ENCODE results near the gene CACNA2D3. TPM values are rescaled to one million over a fixed set of nuclear protein-coding genes. Genes with fewer than 3 reads are reported as not detected.

Gene CACNA2D3
- polyA plus RNA-seq, 1 donor from 2014 or later = 26.2 TPM

DNA sequence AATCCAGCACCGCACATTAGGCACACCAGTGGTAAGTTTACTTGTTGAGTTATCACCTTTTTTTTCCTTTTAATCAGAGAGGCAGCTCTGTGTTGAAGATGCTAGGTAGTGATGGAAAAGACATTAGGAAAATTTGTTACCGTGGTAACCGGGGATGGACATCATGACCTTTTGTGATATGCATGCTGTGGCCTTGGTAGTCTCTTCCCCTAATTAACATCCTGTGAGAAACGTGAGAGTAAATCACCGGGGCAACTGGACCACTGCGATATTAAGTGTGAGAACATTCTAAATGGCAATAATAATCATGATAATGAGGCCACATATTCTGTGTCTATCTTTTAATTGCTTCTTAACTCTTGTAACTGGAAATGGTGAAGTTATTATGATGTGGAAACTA is 362.0 kb downstream of the CACNA2D3 start:
- Histone ChIP-seq H3F3A (ENCODE audit: insufficient read depth, low read length, poor library complexity, severe bottlenecking) (no peaks in the 10 kb centered on the region), H3K36me3 (ENCODE audit: insufficient read depth, low read length) (no peaks in the 10 kb centered on the region), H3K4me3 (ENCODE audit: low read length) (no peak overlapping the region), H3K27me3 (ENCODE audit: insufficient read depth, low read depth, low read length) (no peaks in the 10 kb centered on the region), H3K79me2 (replicated peaks; ENCODE audit: insufficient read depth, low read length) (no peaks in the 10 kb centered on the region), H3K9me3 (ENCODE audit: low read length) (no peaks in the 10 kb centered on the region), H3K9ac (ENCODE audit: low read length) (no peak overlapping the region), H4K20me1 (ENCODE audit: insufficient read depth) (no peaks in the 10 kb centered on the region), H3K9me2 (ENCODE audit: insufficient read depth, low read length) (no peaks in the 10 kb centered on the region), H2AFZ (ENCODE audit: low read depth, low read length) (no peak overlapping the region), H3K4me2 (ENCODE audit: low read length) (no peak overlapping the region), H3K27ac (ENCODE audit: low read length) (no peak overlapping the region)
- TF ChIP-seq RAD21 (conservative IDR thresholded peaks at IDR 0.05) (no peak), POLR2AphosphoS5 (IDR thresholded peaks at IDR 0.05) (no peak), MXI1 (conservative IDR thresholded peaks at IDR 0.05; ENCODE audit: poor library complexity, severe bottlenecking) (no peak), EP300 (conservative IDR thresholded peaks at IDR 0.05; ENCODE audit: poor library complexity, severe bottlenecking) (no peak), CTCF (IDR thresholded peaks at IDR 0.05; ENCODE audit: poor library complexity, severe bottlenecking) (no peak), SMC3 (conservative IDR thresholded peaks at IDR 0.05; ENCODE audit: poor library complexity) (no peak), REST (IDR thresholded peaks at IDR 0.05; ENCODE audit: borderline replicate concordance) (no peak), TAF1 (IDR thresholded peaks at IDR 0.05; ENCODE audit: low read depth) (no peak), EZH2 (IDR thresholded peaks at IDR 0.05; ENCODE audit: borderline replicate concordance, insufficient read depth, low read length, poor library complexity, severe bottlenecking) (no peak)

DNA sequence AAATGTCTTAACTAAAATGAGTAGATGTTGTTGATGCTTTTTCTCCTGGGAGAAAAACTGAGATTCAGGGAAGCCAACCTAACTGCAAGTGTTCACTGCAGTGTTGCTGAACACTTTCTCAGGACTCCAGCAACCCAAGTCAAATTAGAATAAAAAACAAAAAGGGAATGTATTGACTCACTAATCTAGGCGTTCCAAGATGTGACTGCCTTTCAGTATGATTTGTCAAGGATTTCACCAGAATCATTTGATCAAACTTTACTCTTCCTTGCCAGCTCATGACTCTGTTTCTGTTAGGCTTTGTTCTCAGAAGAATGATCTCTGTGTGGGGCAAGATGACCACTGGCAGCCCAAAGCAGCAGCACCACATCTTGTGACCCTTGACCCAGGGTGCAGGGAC is 364.0 kb downstream of the CACNA2D3 start:
- Histone ChIP-seq H3K4me2 (ENCODE audit: low read length) (no peak overlapping the region), H3K27ac (ENCODE audit: low read length) (no peak overlapping the region), H3K27me3 (ENCODE audit: insufficient read depth, low read depth, low read length) (no peaks in the 10 kb centered on the region), H3K79me2 (replicated peaks; ENCODE audit: insufficient read depth, low read length) (no peaks in the 10 kb centered on the region), H3K9me3 (ENCODE audit: low read length) (no peaks in the 10 kb centered on the region), H3K9me2 (ENCODE audit: insufficient read depth, low read length) (no peaks in the 10 kb centered on the region), H3K4me3 (ENCODE audit: low read length) (no peak overlapping the region), H2AFZ (ENCODE audit: low read depth, low read length) (no peak overlapping the region), H4K20me1 (ENCODE audit: insufficient read depth) (no peaks in the 10 kb centered on the region), H3F3A (ENCODE audit: insufficient read depth, low read length, poor library complexity, severe bottlenecking) (no peaks in the 10 kb centered on the region), H3K9ac (ENCODE audit: low read length) (no peak overlapping the region), H3K36me3 (ENCODE audit: insufficient read depth, low read length) (no peaks in the 10 kb centered on the region)
- no peak for TF ChIP-seq POLR2AphosphoS5 (IDR thresholded peaks at IDR 0.05)
- TF ChIP-seq RAD21 (conservative IDR thresholded peaks at IDR 0.05) = no peak
- TF ChIP-seq MXI1 (conservative IDR thresholded peaks at IDR 0.05; ENCODE audit: poor library complexity, severe bottlenecking) = no peak
- no peak for TF ChIP-seq SMC3 (conservative IDR thresholded peaks at IDR 0.05; ENCODE audit: poor library complexity)

DNA sequence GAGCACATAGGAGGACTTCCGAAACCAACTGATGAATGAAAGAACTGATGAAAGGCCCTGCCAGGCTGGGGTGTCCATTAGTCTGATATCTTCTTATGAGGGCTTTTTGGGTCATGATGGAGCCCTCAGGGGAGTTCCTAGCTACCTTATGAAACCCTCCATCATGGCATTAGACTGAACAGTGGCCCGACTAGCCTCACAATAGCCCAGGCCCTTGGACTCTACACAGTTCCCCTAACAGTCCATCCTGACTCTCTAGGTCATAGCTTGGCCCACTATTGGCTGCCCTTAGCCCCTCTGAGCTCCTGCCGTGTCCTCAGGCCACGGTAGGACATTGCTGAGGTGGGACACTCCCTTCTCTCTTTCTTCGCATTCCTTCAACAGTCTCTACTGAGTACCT is 365.9 kb downstream of the CACNA2D3 start:
- Histone ChIP-seq H3K9me2 (ENCODE audit: insufficient read depth, low read length) (no peaks in the 10 kb centered on the region), H3K9ac (ENCODE audit: low read length) (no peak overlapping the region)

More for the DNA sequence above, 365.9 kb downstream of the CACNA2D3 start:
- H2AFZ ChIP-seq (ENCODE audit: low read depth, low read length) = no peak overlapping the region
- H3K4me3 ChIP-seq (ENCODE audit: low read length) = no peak overlapping the region
- no peaks in the 10 kb centered on the region for H3K79me2 ChIP-seq (replicated peaks; ENCODE audit: insufficient read depth, low read length)
- no peaks in the 10 kb centered on the region for H4K20me1 ChIP-seq (ENCODE audit: insufficient read depth)
- no peaks in the 10 kb centered on the region for H3F3A ChIP-seq (ENCODE audit: insufficient read depth, low read length, poor library complexity, severe bottlenecking)
- no peaks in the 10 kb centered on the region for H3K9me3 ChIP-seq (ENCODE audit: low read length)
- H3K4me2 ChIP-seq (ENCODE audit: low read length) = no peak overlapping the region
- no peaks in the 10 kb centered on the region for H3K36me3 ChIP-seq (ENCODE audit: insufficient read depth, low read length)
- TF ChIP-seq SMC3 (conservative IDR thresholded peaks at IDR 0.05; ENCODE audit: poor library complexity) = no peak
- no peak for TF ChIP-seq CTCF (IDR thresholded peaks at IDR 0.05; ENCODE audit: poor library complexity, severe bottlenecking)
- TF ChIP-seq EP300 (conservative IDR thresholded peaks at IDR 0.05; ENCODE audit: poor library complexity, severe bottlenecking) = no peak
- no peak for TF ChIP-seq RAD21 (conservative IDR thresholded peaks at IDR 0.05)
- TF ChIP-seq MXI1 (conservative IDR thresholded peaks at IDR 0.05; ENCODE audit: poor library complexity, severe bottlenecking) = no peak
- no peak for TF ChIP-seq REST (IDR thresholded peaks at IDR 0.05; ENCODE audit: borderline replicate concordance)
- no peak for TF ChIP-seq POLR2AphosphoS5 (IDR thresholded peaks at IDR 0.05)
- TF ChIP-seq EZH2 (IDR thresholded peaks at IDR 0.05; ENCODE audit: borderline replicate concordance, insufficient read depth, low read length, poor library complexity, severe bottlenecking) = no peak
- TF ChIP-seq TAF1 (IDR thresholded peaks at IDR 0.05; ENCODE audit: low read depth) = no peak
- H3K27ac ChIP-seq (ENCODE audit: low read length) = no peak overlapping the region
- H3K27me3 ChIP-seq (ENCODE audit: insufficient read depth, low read depth, low read length) = no peaks in the 10 kb centered on the region

Measured in neural cell (in vitro differentiated cells).